Smooth muscle cell of the umbilical artery (primary cell): ENCODE results near the gene FDX2. TPM values are rescaled to one million over a fixed set of nuclear protein-coding genes. Genes with fewer than 3 reads are reported as not detected.

Experiments used
- total RNA-seq: library from RNA; depleted of rRNA; stranded (reverse); fragments of >200 nt; gene quantifications from 2 replicates; pipeline ENCODE4 v1.2.3, GENCODE V29; 2014

The FDX2 gene
- 16.3 and 16.8 TPM in 2 replicates for total RNA-seq

DNA sequence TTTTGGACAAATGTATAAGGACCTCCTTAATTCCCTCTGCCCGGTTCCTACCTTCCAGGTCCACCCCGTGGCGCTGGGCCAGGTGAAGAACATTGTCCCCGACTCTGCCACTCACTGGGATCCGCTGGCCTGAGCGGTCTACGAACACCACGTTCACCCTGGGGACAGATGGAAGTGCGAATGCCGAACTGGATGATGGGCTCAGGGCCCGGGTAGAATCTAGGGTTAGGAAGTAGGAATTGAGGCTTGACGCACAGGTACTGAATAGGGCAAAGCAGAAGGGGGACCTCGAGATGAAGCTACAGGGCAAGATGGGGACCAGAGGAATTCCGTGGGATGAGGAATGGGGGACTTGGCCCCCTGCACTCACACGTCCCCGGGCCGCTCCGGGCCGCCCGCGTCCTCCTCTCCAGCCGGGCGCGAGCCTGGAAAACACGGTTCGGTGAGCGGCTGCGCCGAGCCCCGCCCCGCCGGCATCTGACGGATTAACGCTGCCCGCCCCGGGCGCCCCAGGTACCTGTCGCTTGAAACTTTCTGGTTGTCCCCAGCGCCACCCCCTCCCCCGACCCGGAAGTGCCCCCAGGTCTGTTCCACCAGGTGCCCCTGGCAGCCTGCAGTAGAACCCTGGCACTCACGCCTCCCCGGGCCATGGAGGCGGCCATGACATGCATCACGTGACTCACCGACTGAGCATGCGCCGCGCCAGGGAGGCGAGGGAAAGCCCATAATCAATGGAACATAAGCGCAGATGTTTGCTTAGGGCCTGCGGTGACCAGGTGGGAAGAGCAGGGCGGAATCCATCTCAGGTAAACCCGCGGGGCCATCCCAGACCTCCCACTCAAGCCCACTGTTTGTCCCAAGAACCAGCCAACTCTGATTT is at the start of gene FDX2:
FDX2 (minus strand) TSS at position 681 of the 880 bp plus-strand sequence; CDS start at position 662, 19 bp downstream.

DNA sequence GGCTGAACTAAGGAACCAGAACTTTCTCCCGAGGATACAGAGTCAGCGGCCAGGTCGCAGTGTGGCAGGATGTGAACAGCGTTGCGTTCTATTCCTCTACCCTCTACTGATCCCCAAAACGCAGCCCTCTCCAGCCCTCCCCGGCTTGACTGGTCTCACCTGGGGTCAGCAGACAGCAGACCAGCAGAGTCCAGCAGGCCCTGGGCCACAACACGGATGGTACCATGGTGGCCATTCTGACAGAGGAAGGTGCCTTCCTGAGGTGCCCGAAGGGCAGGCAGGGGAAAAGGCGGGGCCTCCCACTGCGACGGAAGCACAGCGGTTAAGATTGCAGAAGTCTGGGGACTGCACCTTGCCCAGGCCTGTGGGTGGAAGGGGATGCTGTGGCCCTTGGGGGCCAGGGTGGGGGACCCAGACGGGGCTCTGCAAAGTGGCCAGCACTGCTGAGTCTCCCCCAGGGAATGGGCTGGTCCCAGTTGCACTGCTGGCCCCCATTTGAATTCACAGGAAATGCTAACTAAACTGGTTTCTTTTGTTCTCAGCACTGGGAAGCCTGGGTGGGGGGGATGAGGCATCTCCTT is 23.7 kb upstream of the FDX2 start, which contains the start of gene ICAM3:
ICAM3 (minus strand) TSS at position 245 of the 581 bp plus-strand sequence; CDS start at position 235, 10 bp downstream.

GRCh38 chr19:10332965-10333757 is 17.3 kb upstream of the FDX2 start, which contains the start of gene RAVER1:
Gene RAVER1 (minus strand): TSS chr19:10333529. CDS start chr19:10333507, 22 bp downstream.

DNA sequence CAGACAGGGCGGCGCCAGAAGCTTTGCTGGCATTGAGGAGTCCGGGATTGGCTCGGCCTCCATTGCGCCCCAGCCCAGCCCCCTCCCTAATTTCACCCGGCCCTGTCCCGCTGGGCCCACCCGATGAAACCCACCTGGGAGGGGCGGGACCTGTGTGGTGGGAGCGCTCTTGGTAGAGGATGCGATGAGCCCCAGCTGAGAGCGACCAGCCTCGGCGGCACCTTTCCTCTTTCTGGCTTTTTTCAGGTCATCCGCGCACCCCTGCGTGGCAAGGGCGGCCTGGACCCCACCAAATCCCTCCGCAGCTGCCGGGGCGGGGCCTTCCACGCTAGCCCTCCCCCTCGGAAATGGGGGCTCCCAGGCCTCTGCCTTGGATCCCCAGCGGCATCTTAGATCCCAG is 6.4 kb downstream of the FDX2 start, which contains the start of gene ZGLP1:
ZGLP1 (minus strand) TSS at position 393 of the 400 bp plus-strand sequence.

DNA sequence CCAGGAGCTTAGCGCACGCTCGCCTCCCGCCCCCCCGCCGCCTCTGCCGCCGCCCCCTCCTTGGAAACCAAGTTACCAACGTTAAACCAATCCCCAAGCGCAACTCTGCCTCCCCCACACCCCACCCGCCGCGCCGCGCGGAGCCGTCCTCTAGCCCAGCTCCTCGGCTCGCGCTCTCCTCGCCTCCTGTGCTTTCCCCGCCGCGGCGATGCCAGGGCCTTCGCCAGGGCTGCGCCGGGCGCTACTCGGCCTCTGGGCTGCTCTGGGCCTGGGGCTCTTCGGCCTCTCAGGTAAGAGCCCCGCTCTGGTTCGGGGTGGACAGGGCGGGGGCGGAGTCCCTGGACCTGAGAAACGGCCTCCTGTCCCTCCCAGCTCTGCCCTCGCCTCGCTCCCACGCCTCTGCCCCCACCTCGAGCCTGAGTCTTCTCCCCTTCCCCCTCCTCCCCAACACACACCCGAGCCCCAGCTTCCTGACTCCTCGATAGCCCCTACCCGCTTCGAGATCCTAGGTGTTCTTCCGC is 25.9 kb downstream of the FDX2 start, which contains the start of gene ICAM5:
ICAM5 (plus strand) TSS at position 117 of the 521 bp plus-strand sequence; CDS start at position 209, 92 bp downstream.

DNA sequence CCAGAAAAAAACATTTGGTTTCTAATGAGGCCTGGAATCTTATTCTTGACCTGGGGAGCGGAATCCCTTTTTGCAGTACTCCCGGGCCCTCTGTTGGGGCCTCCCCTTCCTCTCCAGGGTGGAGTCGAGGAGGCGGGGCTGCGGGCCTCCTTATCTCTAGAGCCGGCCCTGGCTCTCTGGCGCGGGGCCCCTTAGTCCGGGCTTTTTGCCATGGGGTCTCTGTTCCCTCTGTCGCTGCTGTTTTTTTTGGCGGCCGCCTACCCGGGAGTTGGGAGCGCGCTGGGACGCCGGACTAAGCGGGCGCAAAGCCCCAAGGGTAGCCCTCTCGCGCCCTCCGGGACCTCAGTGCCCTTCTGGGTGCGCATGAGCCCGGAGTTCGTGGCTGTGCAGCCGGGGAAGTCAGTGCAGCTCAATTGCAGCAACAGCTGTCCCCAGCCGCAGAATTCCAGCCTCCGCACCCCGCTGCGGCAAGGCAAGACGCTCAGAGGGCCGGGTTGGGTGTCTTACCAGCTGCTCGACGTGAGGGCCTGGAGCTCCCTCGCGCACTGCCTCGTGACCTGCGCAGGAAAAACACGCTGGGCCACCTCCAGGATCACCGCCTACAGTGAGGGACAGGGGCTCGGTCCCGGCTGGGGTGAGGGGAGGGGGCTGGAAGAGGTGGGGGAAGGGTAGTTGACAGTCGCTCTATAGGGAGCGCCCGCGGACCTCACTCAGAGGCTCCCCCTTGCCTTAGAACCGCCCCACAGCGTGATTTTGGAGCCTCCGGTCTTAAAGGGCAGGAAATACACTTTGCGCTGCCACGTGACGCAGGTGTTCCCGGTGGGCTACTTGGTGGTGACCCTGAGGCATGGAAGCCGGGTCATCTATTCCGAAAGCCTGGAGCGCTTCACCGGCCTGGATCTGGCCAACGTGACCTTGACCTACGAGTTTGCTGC is 28.7 kb downstream of the FDX2 start, which contains the start of gene ICAM4:
ICAM4 (plus strand) TSS at position 153 of the 935 bp plus-strand sequence; CDS start at position 211, 58 bp downstream.

DNA sequence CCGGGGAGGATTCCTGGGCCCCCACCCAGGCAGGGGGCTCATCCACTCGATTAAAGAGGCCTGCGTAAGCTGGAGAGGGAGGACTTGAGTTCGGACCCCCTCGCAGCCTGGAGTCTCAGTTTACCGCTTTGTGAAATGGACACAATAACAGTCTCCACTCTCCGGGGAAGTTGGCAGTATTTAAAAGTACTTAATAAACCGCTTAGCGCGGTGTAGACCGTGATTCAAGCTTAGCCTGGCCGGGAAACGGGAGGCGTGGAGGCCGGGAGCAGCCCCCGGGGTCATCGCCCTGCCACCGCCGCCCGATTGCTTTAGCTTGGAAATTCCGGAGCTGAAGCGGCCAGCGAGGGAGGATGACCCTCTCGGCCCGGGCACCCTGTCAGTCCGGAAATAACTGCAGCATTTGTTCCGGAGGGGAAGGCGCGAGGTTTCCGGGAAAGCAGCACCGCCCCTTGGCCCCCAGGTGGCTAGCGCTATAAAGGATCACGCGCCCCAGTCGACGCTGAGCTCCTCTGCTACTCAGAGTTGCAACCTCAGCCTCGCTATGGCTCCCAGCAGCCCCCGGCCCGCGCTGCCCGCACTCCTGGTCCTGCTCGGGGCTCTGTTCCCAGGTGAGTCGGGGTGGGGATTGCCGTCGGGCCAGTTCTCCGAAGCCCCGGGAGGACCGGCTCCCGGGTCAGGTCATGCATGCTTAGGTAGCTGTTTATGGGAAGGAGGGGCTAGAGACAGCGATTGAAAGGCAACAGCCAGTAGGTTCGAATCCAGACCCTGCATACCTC is 45.0 kb downstream of the FDX2 start, which contains the start of gene ICAM1:
ICAM1 (plus strand) TSS at position 505 of the 779 bp plus-strand sequence; CDS start at position 545, 40 bp downstream.

Other genes with a start within 250 kb of the FDX2 start
- 22.3 and 23.3 TPM in 2 replicates for gene SHFL, start 229.7 kb downstream of the FDX2 start, total RNA-seq
- gene ANGPTL6, start 213.3 kb downstream of the FDX2 start, total RNA-seq, result 0.32 and 0.89 TPM in 2 replicates
- gene PPAN, start 209.7 kb downstream of the FDX2 start, total RNA-seq, result 35.9 and 41.0 TPM in 2 replicates
- 3.3 and 5.5 TPM in 2 replicates for gene P2RY11, start 204.3 kb downstream of the FDX2 start, total RNA-seq
- 246 and 306 TPM in 2 replicates for gene EIF3G, start 196.1 kb downstream of the FDX2 start, total RNA-seq
- gene DNMT1, start 121.1 kb downstream of the FDX2 start, total RNA-seq, result 22.6 and 71.1 TPM in 2 replicates
- gene S1PR2, start 84.7 kb downstream of the FDX2 start, total RNA-seq, result 12.5 and 17.1 TPM in 2 replicates
- gene MRPL4, start 63.8 kb downstream of the FDX2 start, total RNA-seq, result 17.8 and 31.2 TPM in 2 replicates
- 23.2 and 26.8 TPM in 2 replicates for gene ICAM1, start 44.9 kb downstream of the FDX2 start, total RNA-seq
- gene ICAM4, start 29.1 kb downstream of the FDX2 start, total RNA-seq, result 1.9 and 2.1 TPM in 2 replicates
- gene ICAM5, start 26.1 kb downstream of the FDX2 start, total RNA-seq, result 11.0 and 20.3 TPM in 2 replicates
- gene ZGLP1, start 6.2 kb downstream of the FDX2 start, total RNA-seq, result 0.59 and 1.1 TPM in 2 replicates
- 11.6 and 33.9 TPM in 2 replicates for gene RAVER1, start 17.5 kb upstream of the FDX2 start, total RNA-seq
- 5.1 and 7.7 TPM in 2 replicates for gene ICAM3, start 23.6 kb upstream of the FDX2 start, total RNA-seq
- 67.4 and 86.4 TPM in 2 replicates for gene TYK2, start 64.6 kb upstream of the FDX2 start, total RNA-seq
- gene CDC37, start 87.5 kb upstream of the FDX2 start, total RNA-seq, result 177 and 241 TPM in 2 replicates
- gene PDE4A, start 104.5 kb upstream of the FDX2 start, total RNA-seq, result 3.3 and 6.2 TPM in 2 replicates
- 68.0 and 81.0 TPM in 2 replicates for gene KEAP1, start 187.3 kb upstream of the FDX2 start, total RNA-seq
- 5.4 and 7.4 TPM in 2 replicates for gene S1PR5, start 201.4 kb upstream of the FDX2 start, total RNA-seq
- gene ATG4D, start 227.9 kb upstream of the FDX2 start, total RNA-seq, result 10.7 and 15.6 TPM in 2 replicates
- 8.0 and 9.8 TPM in 2 replicates for gene KRI1, start 250.0 kb upstream of the FDX2 start, total RNA-seq